ENCODE data around the gene SFN. TPM values are rescaled to one million over a fixed set of nuclear protein-coding genes. Genes with fewer than 3 reads are reported as not detected.

SFN gene
- total RNA-seq, 2 experiments from 2014 or later, result 0.95 to 3.9 TPM

- H2AFZ ChIP-seq (ENCODE audit: low read length), result peak within 1 kb of the TSS; percentile 85
- POLR2A ChIA-PET, result interaction anchor here (0.7 to 1.5 kb wide), 7 partner anchors 9 to 55 kb away, joined by 3 to 22 read pairs (median 3); partner anchors contain the start of gene GPATCH3
- CTCF ChIA-PET (ENCODE audit: unreplicated experiment), result interaction anchor here (1.0 to 1.2 kb wide), 2 partner anchors 11 to 35 kb away, joined by 3 to 4 read pairs; partner anchors contain the start of gene GPATCH3
- H3K9me2 ChIP-seq (ENCODE audit: insufficient read depth, low read length), result no peaks in the 10 kb centered on the region
- TF ChIP-seq CTCF (conservative IDR thresholded peaks at IDR 0.05; ENCODE audit: low read length) (no peak), EZH2phosphoT487 (IDR thresholded peaks at IDR 0.05; ENCODE audit: borderline replicate concordance, low read depth, low read length) (no peak)
- peaks cover 14% of the 10 kb centered on the region for H3K4me1 ChIP-seq (ENCODE audit: insufficient read depth, low read length, poor library complexity, severe bottlenecking)
- intact Hi-C loops (cut with micrococcal nuclease; ENCODE audit: unreplicated experiment), result loop anchor here (1.0 kb wide), 1 partner anchor 31 kb away; the partner anchor contains the start of gene NUDC
- H4K20me1 ChIP-seq (ENCODE audit: insufficient read depth, low read length), result peaks cover 7% of the 10 kb centered on the region; the same call in 1 of the 2 replicates
- H3K9me3 ChIP-seq (ENCODE audit: low read length), result no peaks in the 10 kb centered on the region
- peak within 1 kb of the TSS; percentile 62 for H3K27ac ChIP-seq (ENCODE audit: low read depth, low read length, poor library complexity, severe bottlenecking)
- DNase-seq (ENCODE audit: low spot score), result peak; percentile 87
- peaks cover 12% of the 10 kb centered on the region for H3K79me2 ChIP-seq (ENCODE audit: insufficient read depth, low read depth, low read length)
- peak within 1 kb of the TSS; percentile 83 for H3K4me2 ChIP-seq (ENCODE audit: low read length)
- peaks cover 59% of the 10 kb centered on the region for H3K36me3 ChIP-seq (ENCODE audit: insufficient read depth, low read length)
- BruUV-seq (replicated peaks), result no TSS peak
- H3K4me3 ChIP-seq (ENCODE audit: low read depth, low read length, poor library complexity, severe bottlenecking), result peak within 1 kb of the TSS; percentile 93
Measured at GRCh38 chr1:26889551-26890466, 26.9 kb downstream of the SFN start, which contains the start of gene GPN2. Gene GPN2 (minus strand): TSS chr1:26890283. CDS start chr1:26890096, 187 bp downstream.

GRCh38 chr1:26890467-26890796 lies 27.5 kb downstream of the SFN start:
- intact Hi-C loops (cut with micrococcal nuclease; ENCODE audit: unreplicated experiment), result loop anchor here (1.0 kb wide), 1 partner anchor 31 kb away; the partner anchor contains the start of gene NUDC

More at GRCh38 chr1:26890467-26890796, 27.5 kb downstream of the SFN start:
- ChIA-PET CTCF (ENCODE audit: unreplicated experiment) (interaction anchor here (1.2 kb wide), 1 partner anchor 10 kb away, joined by 4 read pairs; the partner anchor contains the start of gene GPATCH3), POLR2A (interaction anchor here (0.7 to 1.5 kb wide), 6 partner anchors 9 to 56 kb away, joined by 3 to 22 read pairs (median 4); partner anchors contain the start of gene GPATCH3)
- Histone ChIP-seq H3K4me3 (ENCODE audit: low read depth, low read length, poor library complexity, severe bottlenecking) (peak overlapping the region; percentile 93), H3K9me3 (ENCODE audit: low read length) (no peaks in the 10 kb centered on the region), H3K79me2 (ENCODE audit: insufficient read depth, low read depth, low read length) (peaks cover 12% of the 10 kb centered on the region), H2AFZ (ENCODE audit: low read length) (peak overlapping the region; percentile 85), H3K36me3 (ENCODE audit: insufficient read depth, low read length) (peaks cover 56% of the 10 kb centered on the region), H3K27ac (ENCODE audit: low read depth, low read length, poor library complexity, severe bottlenecking) (peak overlapping the region; percentile 62), H3K9me2 (ENCODE audit: insufficient read depth, low read length) (no peaks in the 10 kb centered on the region), H3K4me2 (ENCODE audit: low read length) (peak overlapping the region; percentile 83), H3K4me1 (ENCODE audit: insufficient read depth, low read length, poor library complexity, severe bottlenecking) (peaks cover 14% of the 10 kb centered on the region), H4K20me1 (ENCODE audit: insufficient read depth, low read length) (peaks cover 7% of the 10 kb centered on the region; the same call in 1 of the 2 replicates)
- DNase-seq (ENCODE audit: low spot score), result no peak
- TF ChIP-seq EZH2phosphoT487 (IDR thresholded peaks at IDR 0.05; ENCODE audit: borderline replicate concordance, low read depth, low read length) (no peak), CTCF (conservative IDR thresholded peaks at IDR 0.05; ENCODE audit: low read length) (no peak)
- no TSS peak for BruUV-seq (replicated peaks)
